Heart left ventricle (tissue), 13 donors: Measurements from ENCODE around the gene PRKAG2.

Experiments
- CTCF ChIP-seq, 12 donors: fragments of 200-600 bp; sonication (generic) in 4 of 12; IDR thresholded peaks; one replicate each; pipeline versions ENCODE4 v1.5.0 to v1.8.0; 2018 to 2022; ENCODE audit warnings: antibody characterized with exemption in 12 of 12, mild to moderate bottlenecking in 5 of 12
- POLR2A ChIP-seq, 2 donors: fragments of 450-650 bp; IDR thresholded peaks; one replicate each; pipeline ENCODE4 v1.6.1; 2017; ENCODE audit warnings: antibody characterized with exemption in 2 of 2, mild to moderate bottlenecking in 2 of 2, moderate library complexity in 2 of 2
- donor health status: ischemic (EF 13 %, LVEDD 7.1; RV severe dilation, severe dysfunction).
- donor health status: DM: no; HTN: yes; CAD: no.
- donor health status: DM: no; HTN: no; CAD: no.
- donor health status: ischemic (EF 25% LVEDD 6.9; RV normal size, moderate dysfunction).
- donor health status: ischemic (EF 25% LVEDD 5.7; RV mildly dilated, moderate dysfunction).
- donor health status: ischemic (EF 35%, LVEDD 5.7; RV mildly dilated, moderate dysfunction).
- donor health status: nonischemic (EF 11% LVEDD 7.7; RV severe dilation, severe dysfunction).
- donor health status: DM: yes; HTN: yes; CAD: no.
- donor health status: PGD.
- donor health status: ischemic (EF 29% LVEDD 5.4; RV normal size, mild dysfunction).
- donor health status: nonischemic (EF 23%, LVEDD 6.1; RV moderate dilation, normal function).

- TF ChIP-seq CTCF (IDR thresholded peaks at IDR 0.05) (no peak), POLR2A (IDR thresholded peaks at IDR 0.05) (no peak)
Measured at GRCh38 chr7:151858456-151858855, 18.5 kb downstream of the PRKAG2 start.
